LNCaP clone FGC (cell line): ENCODE results near the gene LRRC56.
A peak's percentile ranks its signal among the peaks of the same experiment; 100 is the strongest.

Source experiments
- DNase-seq: peaks from one replicate; pipeline ENCODE4 v3.0.0-alpha.2; 2011; ENCODE audit warnings: low read depth
- H3K4me3 ChIP-seq: 2 replicates; pipeline ENCODE4 v1.5.1; 2011; ENCODE audit warnings: mild to moderate bottlenecking, low read depth, low read length, control low read depth
- CTCF ChIP-seq: IDR thresholded peaks from 2 replicates; pipeline ENCODE4 v1.5.1; 2012; ENCODE audit warnings: mild to moderate bottlenecking; ENCODE audit not compliant: control insufficient read depth, insufficient read depth; ENCODE audit errors: extremely low read depth

LRRC56 gene

GRCh38 chr11:561148-562003 is 24.0 kb downstream of the LRRC56 start:
- TF ChIP-seq CTCF: no peak
- peak; percentile 36 for DNase-seq
- H3K4me3 ChIP-seq: peak overlapping the region; percentile 79

GRCh38 chr11:562046-562645 is 24.8 kb downstream of the LRRC56 start:
- H3K4me3 ChIP-seq: peak overlapping the region; percentile 79
- TF ChIP-seq CTCF: no peak
- no peak for DNase-seq

GRCh38 chr11:563066-563811 is 25.9 kb downstream of the LRRC56 start:
- no peak overlapping the region for H3K4me3 ChIP-seq
- DNase-seq: no peak
- no peak for TF ChIP-seq CTCF

- no peak for TF ChIP-seq CTCF
- DNase-seq: peak; percentile 26
- H3K4me3 ChIP-seq: no peak overlapping the region
These were observed 26.7 kb downstream of the LRRC56 start for GRCh38 chr11:563812-564578.

- no peak overlapping the region for H3K4me3 ChIP-seq
- TF ChIP-seq CTCF: no peak
- DNase-seq: no peak
These were observed 28.7 kb downstream of the LRRC56 start for GRCh38 chr11:565921-566509.

- H3K4me3 ChIP-seq: peak overlapping the region; percentile 64
- no peak for TF ChIP-seq CTCF
- DNase-seq: no peak
These were observed 29.8 kb downstream of the LRRC56 start for GRCh38 chr11:567011-567628.
